PFSK-1 (cell line): ENCODE measurements around the gene ITGA1.

ENCODE experiments used
- FOXP2 ChIP-seq: optimal IDR thresholded peaks from 2 replicates; pipeline ENCODE3; 2011; ENCODE audit warnings: borderline replicate concordance, control low read depth, inconsistent platforms; ENCODE audit not compliant: insufficient read depth; ENCODE audit errors: extremely low read length, extremely low read depth
- POLR2AphosphoS5 ChIP-seq: IDR thresholded peaks from 2 replicates; pipeline ENCODE4 v1.6.1; 2012; ENCODE audit warnings: low read depth, mild to moderate bottlenecking, control low read depth, low read length, moderate library complexity
- REST ChIP-seq, 2 experiments: IDR thresholded peaks; 2 replicates each; pipeline versions ENCODE4 v1.6.1 to v1.8.0; 2011 to 2012; ENCODE audit warnings: low read depth in 2 of 2, low read length in 2 of 2, control low read depth in 1 of 2, inconsistent platforms in 1 of 2, mild to moderate bottlenecking in 1 of 2, moderate library complexity in 1 of 2; ENCODE audit not compliant: insufficient read depth in 1 of 2
- SIN3A ChIP-seq: IDR thresholded peaks from 2 replicates; pipeline ENCODE4 v1.6.1; 2012; ENCODE audit warnings: mild to moderate bottlenecking, low read length, moderate library complexity, borderline replicate concordance; ENCODE audit not compliant: insufficient read depth
- TAF1 ChIP-seq: IDR thresholded peaks from 2 replicates; pipeline ENCODE4 v1.6.1; 2012; ENCODE audit warnings: low read length, control low read depth, borderline replicate concordance; ENCODE audit not compliant: insufficient read depth

The ITGA1 gene

GRCh38 chr5:52789851-52790250, 2.1 kb downstream of the ITGA1 start:
- TF ChIP-seq SIN3A (no peak), REST (IDR thresholded peaks at IDR 0.05; ENCODE audit: insufficient read depth in 1 of 2, low read depth in 2 of 2, low read length in 2 of 2) (no peak), TAF1 (no peak), FOXP2 (no peak), POLR2AphosphoS5 (no peak)

GRCh38 chr5:52791366-52791765, 3.6 kb downstream of the ITGA1 start:
- TF ChIP-seq TAF1 (no peak), SIN3A (no peak), REST (IDR thresholded peaks at IDR 0.05; ENCODE audit: insufficient read depth in 1 of 2, low read depth in 2 of 2, low read length in 2 of 2) (no peak), POLR2AphosphoS5 (no peak), FOXP2 (no peak)

DNA sequence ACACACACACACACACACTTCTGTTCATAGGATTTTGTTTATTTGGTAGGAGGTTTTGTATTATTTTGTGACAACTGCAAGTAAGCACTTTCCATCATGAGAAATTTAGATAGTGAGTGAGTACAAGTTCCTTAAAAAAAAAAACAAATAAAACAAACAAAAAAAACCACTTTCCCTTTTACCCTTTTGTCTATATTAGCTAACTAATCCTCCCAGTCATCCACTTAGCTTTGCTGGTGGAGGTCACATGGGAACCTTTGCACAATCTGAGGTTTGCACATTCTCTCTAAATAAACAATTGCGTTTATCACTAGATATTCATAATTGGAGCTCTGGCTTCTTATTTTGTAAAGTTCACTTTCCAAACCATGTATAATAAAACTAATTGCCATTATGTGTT, 6.8 kb downstream of the ITGA1 start:
- TF ChIP-seq TAF1 (no peak), POLR2AphosphoS5 (no peak), SIN3A (no peak), FOXP2 (no peak), REST (IDR thresholded peaks at IDR 0.05; ENCODE audit: insufficient read depth in 1 of 2, low read depth in 2 of 2, low read length in 2 of 2) (no peak)

- TF ChIP-seq SIN3A = no peak
Measured at GRCh38 chr5:52796031-52796430, 8.3 kb downstream of the ITGA1 start.

GRCh38 chr5:52796516-52797103, 8.9 kb downstream of the ITGA1 start:
- TF ChIP-seq POLR2AphosphoS5 (no peak), REST (IDR thresholded peaks at IDR 0.05; ENCODE audit: insufficient read depth in 1 of 2, low read depth in 2 of 2, low read length in 2 of 2) (no peak), SIN3A (no peak), FOXP2 (no peak), TAF1 (no peak)
